ENCODE results near the gene PON1. TPM values are rescaled to one million over a fixed set of nuclear protein-coding genes. Genes with fewer than 3 reads are reported as not detected.

The PON1 gene
- 0.10 TPM for total RNA-seq

DNA sequence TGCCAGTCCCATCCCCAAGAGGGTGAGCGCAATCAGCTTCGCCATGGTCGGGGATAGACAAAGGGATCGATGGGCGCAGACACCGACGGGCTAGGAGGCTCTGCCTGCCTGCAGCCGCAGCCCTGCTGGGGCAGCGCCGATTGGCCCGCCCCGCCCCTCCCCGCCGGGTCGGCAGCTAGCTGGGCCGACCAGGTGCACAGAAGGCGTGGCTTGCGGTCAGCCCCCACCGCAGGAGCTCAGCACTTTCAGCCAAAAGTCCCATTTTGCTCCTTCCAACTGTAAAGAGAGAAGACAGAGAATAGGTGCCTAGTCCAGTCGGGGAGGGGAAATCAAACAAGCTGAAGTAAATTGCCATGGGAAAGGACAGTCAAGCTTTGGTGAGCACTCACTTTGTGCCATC, at the start of gene PON1:
Gene PON1 (minus strand): TSS at position 102 of the 400 bp plus-strand sequence. CDS start 57 bp downstream, at position 45.
- DNase-seq, result no peak

DNA sequence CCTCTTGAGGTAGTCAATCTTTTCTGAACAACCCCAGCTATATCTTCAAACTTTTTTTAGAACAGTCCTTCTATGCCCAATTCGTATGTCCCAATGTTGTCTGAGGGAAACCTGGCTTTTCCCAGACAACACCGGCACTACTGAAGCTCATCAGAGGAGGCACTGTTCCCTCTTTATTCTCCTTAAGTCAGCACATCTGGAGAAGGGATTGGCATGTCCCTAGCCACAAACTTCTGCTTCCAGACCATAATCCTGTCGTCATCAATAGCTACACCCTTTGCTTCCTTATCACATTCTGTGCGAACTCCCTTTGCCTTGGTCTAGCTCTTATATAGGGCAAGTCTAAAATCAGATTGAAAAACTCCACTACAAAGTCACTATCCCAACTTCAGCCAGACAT, 49.0 kb upstream of the PON1 start:
- no peak for DNase-seq

DNA sequence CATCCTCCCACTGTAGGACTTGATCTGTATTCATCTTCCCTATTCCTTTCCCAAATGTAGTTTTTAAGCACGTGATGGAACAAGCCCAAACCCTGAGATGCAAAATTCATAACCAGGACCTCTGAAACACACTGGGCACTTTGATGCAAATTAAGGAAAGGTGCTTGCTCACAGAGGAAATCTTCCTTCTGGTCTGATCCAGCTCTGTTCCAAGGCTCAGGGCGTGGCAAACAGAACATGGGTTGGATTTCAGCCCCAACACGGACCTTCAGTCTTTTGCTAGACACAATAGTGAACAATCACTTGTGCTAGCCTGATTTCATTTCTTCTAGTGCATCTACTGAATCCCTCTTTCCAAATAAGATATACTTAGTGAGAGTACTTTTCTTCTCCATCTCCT, 43.9 kb upstream of the PON1 start:
- no peak for DNase-seq

DNA sequence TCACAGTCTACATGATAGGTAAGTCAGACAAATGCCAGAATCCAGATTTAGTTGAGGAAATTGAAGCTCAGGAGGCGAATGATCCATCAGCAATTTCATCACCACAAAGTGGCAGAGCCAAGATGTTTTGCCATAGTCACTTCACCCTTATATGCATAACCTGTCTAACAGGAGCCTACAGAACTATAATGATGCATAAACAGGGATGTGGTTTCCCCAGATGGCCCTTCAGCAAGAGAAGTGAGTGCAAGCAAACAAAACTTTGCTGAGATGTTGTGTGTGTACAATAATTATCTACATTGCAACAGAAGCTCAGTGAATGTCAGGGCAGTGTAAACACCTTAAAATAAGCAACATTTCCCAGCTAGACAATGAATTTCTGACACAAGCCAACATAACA, 43.3 kb upstream of the PON1 start:
- DNase-seq, result no peak

DNA sequence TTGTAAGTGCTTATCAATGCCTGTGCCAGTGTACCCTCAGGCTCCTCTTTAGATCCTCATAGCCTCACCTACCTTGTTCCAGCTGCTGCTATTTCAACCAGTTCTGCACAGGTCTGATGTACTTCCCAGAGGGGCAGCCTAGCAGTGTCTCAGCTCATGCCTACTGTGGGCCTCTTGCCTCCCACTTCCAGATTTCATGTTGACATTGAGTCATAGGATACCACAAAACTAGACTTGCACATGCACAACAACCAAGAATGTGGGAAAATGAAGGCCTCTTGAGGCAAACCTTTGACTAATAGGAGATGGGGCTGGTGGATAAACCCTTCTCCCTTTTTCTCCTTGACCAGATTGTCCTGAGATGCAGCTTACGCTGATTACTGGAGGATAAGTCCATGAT, 40.8 kb upstream of the PON1 start:
- DNase-seq, result no peak

DNA sequence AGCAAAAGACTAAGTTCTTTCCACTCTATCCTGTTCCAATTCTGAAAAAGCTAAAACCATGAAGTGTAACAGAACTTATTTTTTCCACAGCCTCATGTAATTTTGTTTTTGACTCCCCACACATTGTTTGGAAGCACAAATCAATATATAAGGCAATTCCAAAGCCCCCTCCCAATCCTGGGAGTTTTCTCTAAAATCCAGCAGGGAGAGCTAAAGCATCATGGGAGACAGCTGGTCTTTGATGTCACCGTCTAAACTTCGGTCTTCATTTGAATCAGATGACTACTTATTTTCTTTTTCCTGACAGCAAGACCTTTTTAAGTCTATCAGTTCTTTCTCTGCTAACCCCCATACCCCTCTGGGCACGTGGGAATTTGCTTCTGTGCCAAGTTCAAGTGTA, 33.3 kb upstream of the PON1 start:
- DNase-seq, result no peak

DNA sequence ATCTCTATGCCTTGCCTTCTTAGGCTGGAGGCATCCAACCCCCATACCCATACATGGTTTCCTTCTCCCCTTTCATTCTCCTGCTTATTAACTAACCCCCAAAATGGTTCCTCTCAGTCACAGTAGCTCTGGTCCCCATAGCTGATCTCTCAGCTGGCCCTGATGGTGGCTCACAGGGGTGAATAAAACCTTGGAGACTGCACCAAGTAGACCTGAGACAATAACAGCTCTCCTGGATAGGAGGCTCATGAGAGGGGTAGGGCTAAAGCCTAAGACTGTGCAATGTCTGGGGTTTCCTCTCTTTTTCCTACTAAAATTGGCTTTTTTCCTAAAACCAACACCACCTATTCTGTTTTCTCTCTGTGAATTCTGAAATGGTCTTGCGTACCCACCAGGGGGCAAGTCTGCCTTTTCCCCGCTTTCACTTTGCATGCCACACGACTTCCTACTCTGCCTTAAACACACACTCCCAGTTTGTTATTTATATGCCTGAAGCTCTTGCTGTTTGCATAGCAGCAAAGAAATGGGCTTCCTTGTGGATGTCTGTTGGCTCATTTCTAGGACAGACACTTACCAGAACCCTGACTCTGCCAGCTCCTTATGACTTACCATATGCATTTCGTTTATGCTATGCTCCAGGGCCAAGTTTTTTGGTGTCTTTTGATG, 18.4 kb upstream of the PON1 start:
- DNase-seq, result no peak

DNA sequence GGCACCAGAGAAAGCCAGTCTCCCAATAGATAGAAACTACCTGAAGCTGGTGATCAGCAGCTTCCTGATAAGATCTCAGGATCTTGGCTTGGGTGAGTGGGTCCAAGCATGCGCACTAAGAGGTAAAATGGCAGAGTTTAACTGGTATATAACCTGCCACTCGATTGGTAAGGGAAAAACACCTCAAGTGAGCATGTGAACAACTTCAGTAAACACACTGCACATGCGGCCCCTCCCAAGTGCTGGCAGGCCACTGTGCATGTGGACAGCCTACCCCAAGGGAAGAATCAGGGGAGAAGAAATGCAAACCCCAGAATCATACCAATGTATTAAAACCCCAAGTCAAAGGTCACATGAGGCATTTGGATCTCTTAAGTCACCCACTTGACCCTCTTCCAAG, 17.7 kb upstream of the PON1 start:
- no peak for DNase-seq

DNA sequence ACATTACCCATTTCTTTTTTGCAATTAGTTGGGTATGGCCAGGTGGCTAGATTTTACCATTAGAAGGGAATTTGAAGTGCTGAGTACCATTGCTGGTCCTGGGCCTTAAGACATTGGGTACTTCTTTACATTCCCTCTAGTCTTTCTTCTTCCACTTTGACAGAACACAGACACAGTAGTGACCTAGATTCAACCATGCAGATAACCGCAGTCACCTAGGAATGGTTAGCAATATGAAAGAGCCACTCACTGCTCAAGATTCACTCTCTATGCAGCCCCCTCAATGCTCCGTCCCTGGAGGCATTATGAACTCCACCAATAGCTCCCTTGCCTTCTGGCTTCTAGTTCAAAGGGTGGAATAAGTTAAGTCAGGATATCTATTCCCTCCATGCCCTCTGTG, 16.2 kb upstream of the PON1 start:
- no peak for DNase-seq

DNA sequence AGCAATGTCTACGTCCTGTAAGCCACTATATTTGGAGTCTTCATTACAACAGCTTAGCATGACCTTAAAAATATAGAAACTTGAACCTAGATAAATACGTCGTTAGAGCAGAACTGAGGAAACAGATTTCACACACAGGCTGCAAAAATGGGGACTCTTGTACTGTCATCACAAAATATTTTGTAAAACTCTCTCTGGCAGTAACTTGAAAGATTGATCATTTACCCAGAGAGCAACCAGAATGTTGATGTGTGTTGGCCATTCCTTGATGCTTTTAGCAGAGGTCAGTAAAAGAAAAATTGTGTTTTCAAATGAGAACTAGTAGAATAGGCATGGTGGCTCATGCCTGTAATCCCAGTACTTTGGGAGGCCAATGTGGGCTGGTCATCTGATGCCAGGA, 14.5 kb upstream of the PON1 start:
- no peak for DNase-seq

DNA sequence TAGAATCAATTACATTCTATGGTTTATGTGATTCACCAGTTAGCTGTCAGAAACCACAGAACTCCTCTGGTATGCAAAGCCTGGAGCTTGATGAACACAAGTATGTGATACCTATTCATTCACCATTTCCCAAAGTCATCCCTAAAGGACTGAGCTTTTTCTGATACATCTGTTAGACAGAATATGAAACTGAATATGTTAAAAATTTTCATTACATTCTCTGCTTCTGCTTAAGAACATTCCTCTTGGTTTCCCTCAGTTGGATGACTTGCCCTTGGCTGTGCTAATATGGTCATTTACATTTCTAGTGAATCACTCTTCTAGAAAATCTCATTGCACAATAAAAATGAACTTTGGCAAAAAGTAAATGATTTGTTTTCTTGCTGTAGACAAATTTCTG, 10.8 kb upstream of the PON1 start:
- DNase-seq, result peak; percentile 2

DNA sequence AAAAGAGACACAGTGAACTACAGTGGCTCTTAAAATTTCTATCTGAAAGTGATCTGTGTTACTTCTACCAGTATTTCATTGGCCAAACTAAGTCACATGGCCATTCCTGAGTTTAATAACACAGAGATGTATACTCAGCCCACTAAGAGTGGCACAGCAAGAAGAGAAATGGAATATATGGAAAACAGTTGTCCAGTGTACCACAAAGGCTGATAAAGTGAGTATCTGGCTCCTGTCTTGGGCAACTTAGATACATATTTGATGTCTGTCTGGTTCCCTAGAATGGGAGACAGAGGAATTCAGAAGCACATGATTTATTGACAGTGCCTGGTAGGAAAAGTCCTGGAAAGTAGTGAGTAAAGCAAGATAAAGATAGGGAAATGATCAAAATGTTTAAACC, 10.1 kb upstream of the PON1 start:
- DNase-seq, result no peak

DNA sequence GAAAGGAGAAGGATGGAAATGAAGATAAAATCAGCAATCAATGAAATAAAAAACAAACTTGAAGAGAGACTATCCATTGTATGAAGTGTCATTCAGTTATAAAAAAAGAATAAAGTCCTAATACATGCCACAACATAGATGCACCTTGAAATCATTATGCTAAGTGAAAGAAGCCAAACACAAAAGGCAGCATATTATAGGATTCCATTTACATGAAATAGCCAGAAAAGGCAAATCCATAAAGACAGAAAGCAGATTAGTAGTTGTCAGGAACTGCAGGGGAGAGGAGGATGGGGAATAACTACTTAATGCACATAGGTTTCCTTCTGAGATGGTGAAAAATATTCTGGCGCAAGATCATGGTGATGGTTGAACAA, 6.6 kb upstream of the PON1 start:
- no peak for DNase-seq

DNA sequence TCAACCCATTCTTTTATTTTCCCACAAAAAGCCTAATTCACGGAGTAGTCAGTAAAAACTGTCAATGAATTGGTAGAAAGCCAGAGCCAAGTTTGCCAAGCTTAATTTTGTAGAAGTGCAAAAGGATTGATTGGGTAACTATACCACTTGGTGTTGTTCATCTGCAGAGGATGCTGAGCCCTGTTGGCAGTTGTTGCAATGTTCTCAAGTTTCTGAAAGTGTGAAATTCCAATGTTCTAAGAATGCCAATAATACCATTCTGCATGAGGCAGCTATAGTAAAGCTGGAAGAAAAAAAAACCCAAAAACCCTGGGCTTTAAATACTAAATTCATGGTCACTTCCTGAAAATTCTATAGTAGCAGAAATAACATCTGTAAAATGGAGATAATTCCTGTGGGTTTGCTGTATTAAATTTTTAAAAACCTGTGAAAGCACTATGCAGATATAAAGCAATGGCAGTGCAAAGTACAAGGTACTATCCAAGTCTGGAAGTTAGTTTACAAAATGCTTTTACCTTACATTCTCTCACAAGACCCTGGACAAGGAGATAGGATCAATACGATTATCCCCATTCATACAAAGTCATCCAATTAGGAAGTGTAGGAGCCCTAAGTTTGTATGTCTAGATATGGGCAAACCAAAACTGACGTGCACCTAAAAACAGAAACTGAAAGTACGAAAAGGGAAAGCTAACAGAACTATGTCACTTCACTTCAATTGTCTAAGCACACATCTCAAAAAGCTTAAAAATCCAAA, 6.0 kb upstream of the PON1 start:
- no peak for DNase-seq

DNA sequence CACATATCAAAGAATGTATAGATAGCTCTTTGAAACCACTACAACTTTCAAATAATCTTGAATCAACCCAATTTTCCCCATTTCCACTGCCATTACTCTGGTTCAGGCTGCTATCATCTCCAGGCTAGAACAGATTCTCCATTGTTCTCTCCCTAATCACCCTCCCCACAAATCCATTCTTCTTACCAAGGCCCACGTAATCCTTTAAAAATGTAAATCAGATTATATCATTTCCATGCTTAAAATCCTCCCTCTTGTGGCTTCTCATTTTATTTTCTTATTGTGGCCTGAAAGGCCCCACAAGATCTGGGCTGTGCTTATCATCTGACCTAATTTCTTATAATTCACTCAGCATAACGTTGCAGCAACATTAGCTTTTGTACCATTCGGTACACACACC, 3.0 kb upstream of the PON1 start:
- DNase-seq, result no peak

DNA sequence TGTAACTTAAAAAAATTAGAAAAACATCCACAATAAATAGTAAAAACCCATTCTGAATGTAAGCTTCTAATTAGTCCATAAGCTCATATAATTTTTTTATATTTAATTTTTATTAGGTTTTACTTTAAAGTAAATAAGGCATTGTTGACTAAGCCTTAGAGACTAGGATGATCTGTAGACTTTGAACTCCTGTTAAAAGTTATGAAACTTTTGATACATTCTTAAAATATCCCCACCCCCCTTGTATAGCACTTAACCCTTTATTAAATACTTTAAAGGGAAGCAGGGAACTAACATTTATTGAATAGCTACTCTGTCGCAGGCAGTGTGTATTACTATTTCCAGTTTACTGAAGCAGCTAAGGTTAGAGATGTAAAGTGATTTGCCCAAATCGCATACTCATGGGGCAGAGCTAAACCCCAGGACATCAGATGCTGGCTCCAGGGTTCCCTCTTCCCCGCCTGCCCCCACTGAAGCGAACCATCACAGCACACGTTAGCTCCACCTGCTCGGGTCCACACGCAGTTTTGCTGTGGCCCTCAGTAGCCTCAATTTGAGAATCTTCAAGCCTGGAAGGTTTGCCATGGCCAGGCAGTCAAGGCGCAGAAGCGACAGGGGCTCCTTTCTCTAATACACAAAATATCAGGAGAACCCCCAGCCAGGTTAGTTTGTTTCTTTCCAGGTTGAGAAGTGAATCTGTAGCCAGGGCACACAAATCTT, 762 bp downstream of the PON1 start:
- DNase-seq, result no peak

DNA sequence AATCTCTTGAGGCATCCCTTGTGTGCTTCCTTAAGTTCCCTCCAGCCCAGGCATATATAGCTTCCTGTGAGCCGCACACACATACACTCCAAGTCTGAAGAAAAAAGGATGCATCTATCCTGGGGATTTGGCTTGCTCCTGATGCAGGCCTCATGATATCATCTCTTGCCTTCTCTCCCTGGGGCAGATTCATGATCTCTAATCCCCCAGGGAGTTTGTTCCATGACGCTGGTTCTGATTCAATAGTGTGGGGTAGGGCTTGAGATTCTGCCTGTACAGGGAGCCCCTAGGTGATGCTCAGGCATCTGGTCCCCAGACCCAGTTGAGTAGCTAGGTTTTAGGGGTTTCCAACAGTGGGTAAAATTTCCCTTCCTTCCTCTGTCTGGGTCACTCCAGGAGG, 1.5 kb downstream of the PON1 start:
- DNase-seq, result no peak

DNA sequence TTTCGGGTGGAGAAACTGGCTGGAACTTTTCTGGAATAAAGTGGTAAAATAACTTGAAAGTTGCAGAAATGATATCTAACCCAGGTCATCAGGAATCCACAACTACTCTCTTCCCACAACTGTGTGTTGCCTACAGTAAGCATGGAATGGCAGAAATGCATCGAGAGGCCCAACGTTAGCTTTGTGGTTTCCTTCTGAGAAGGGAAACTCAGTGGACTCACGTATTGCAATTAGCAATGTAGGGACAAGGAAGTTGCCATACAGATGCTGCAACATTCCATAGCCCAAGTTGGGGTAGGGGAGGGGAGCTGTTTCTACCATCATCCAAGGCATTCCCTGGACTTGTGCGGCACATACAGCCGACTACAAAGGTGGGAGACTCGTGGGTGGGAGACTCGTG, 1.9 kb downstream of the PON1 start:
- no peak for DNase-seq

DNA sequence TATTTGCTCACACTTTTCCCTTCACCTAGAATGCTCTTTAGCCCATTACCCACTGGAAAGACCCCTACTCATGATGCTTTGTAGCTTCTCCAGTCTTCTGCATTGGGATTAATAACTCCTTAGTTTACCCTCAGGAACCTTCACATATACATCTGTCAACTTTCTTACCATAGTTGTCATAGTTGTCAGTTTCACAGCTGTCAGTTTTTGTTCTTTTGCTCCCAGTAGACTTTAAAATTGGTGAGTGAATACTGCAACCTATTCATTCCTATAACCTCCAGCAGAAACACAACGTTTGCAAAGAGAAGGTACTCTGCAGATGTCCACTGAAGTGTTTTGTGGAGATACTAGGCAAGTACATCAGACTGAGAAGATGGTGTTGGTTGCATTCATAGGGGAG, 2.6 kb downstream of the PON1 start:
- no peak for DNase-seq

DNA sequence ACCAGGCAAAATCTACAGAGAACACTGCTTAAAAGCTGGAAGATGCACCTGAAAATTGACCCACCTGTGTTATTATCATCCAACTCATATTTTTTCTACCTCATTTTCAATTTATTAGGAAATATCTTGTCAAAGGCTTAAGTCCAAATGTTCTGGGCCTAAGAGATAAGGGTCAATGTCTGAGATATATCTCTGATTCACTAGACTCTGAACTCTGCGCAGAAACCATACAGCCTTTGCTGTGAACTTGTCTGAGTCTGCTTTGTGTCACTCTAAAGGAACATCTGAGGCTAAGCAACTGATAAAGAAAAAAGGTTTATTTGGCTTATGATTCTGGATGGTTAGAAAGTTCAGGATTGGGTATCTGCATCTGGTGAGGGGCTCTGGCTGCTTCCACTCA, 3.7 kb downstream of the PON1 start:
- DNase-seq, result no peak

DNA sequence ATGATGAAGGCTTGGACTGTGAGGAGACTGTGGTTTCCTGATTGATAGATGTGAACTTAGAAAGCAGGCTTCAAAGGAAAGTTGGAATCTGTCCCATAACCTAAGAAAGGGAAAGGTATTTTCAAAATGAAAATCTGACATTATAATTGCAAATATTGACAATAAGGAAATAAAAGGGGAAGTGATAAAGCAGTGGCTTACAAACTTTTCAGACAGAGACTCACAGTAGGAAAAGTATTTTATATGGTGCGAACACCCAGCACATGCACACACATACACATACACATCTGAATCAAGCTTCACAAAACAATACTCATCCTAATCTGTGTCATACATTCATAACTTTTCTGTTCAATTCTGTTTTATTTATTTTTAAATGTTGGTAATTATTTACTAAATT, 4.8 kb downstream of the PON1 start:
- DNase-seq, result no peak

DNA sequence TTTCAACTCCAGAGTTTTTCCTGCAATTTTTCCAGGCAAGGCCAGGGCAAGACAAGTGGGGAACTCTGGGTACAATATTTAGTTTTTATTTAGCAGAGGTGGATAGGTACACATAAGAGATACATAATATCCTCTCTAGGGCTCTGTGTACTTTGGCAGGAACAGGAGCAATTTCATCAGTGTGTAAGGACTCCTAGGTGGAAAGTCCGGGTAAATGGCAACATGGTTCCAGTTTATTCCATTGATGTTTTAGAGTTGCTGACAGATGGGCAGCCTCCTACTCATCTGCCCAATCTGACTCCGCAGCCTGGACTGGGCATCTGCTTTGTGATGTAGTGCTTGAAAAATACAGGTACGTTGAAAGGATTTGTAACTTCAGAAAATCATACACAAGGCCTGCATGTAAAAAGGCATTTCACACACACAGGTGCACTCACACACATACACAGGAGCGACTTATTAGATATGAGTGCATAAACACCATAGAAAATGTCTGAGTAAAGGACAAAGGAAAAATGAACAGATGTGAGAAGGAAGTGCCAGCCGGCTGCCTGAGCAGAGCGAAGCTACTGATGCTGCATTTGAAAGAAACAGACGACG, 5.7 kb downstream of the PON1 start:
- DNase-seq, result no peak

DNA sequence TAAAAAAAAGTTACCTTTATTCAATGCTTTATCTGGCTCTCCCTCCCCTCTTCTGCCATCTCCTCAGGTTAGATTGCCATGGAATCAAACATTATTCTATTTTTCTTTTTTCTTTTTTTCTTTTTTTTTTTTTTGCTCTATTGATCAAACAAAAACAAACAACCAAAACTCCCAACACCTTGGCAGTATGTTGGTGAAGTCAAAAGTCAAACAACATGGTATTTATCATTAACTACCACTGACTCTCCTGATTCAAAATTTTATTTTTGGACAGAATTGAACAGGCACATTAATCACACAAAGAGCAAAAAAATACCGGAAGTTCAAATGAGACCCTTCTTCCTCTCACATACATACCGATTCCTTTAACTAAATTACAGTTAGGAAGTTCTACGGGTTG, 6.4 kb downstream of the PON1 start:
- DNase-seq, result no peak

Data from skin of body (tissue), 2 donors.